GM18867 (cell line): Measurements from ENCODE around the gene PPIL4.

Experiments used
- ATAC-seq: cut with Tn5 transposase; IDR thresholded peaks from one replicate; pipeline ENCODE4 v1.9.1; 2021; ENCODE audit warnings: mild to moderate bottlenecking, moderate library complexity; ENCODE audit not compliant: unreplicated experiment

PPIL4 gene, protein sequence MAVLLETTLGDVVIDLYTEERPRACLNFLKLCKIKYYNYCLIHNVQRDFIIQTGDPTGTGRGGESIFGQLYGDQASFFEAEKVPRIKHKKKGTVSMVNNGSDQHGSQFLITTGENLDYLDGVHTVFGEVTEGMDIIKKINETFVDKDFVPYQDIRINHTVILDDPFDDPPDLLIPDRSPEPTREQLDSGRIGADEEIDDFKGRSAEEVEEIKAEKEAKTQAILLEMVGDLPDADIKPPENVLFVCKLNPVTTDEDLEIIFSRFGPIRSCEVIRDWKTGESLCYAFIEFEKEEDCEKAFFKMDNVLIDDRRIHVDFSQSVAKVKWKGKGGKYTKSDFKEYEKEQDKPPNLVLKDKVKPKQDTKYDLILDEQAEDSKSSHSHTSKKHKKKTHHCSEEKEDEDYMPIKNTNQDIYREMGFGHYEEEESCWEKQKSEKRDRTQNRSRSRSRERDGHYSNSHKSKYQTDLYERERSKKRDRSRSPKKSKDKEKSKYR

DNA sequence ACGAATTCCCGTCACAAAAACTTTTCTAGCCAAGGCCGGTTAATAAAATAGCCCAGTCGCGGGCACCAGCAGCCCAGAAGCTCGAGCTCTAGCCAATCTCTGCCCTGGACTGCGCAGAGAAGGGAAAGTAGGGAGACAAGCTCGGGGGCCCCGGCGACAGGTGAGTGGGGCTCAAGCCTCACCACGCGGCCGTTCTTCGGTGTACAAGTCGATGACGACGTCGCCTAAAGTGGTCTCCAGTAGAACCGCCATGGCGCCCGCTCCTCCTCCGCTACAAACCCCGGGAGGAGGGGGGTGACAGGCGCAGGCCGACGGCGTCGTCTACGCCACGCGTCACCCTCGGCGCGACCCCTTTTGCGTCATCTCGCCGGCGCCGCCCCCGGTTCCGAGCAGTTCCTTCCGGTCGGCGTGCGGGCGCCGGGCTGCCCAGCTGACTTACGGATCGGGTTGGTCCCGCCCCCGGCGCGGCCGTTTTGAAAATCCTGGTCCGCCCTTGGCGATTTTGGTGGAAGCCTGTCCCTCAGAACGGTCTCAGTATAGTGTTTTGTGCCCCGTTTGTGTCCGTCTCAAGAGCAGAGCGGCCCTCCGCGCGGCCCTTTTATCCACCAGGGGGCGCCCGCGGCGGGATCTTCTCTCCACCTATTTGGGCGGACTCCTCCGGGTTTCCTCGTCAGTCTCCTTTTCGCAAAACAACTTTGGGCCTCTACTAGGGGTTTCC is at the start of gene PPIL4:
TSS of gene PPIL4 (minus strand) at position 290 of the 718 bp plus-strand sequence. CDS start at position 252, 38 bp downstream.
- ATAC-seq = peak; percentile 92

DNA sequence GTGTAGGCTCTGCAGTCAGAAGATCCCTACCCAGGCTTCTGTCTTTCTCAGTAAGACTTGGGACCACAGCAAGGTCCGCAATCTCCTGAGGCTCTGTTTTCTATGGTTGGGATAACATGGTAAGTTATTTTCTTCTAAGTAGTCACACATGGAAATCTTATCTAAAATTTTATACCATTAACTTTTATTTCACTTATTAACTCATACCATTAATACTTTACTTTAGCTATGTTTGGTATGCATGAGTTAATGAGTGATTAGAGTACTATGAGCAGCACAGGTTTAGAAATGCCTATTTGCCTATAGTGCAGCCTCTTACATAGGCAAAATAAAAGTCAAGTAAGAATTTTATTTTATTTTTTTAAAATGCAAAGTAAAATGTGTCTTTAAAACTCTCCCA is 47.6 kb upstream of the PPIL4 start:
- no peak for ATAC-seq

DNA sequence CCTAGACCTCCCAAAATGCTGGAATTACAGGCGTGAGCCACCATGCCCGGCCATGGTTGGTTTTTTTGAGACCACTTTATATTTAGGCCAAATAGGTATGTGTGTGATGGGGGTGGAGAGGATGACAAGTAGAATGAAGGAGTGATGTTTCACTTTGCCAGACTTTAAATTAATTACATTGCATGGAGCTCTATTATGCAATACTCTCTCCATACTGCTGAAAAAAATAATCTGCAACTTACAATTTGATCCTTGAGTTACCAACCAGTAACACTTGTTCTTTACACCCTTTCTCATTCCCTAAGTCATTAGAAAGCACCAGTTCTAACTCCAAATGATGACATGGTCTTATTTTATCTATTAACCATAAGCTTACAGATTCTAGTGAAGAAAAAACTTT is 47.1 kb upstream of the PPIL4 start:
- no peak for ATAC-seq

DNA sequence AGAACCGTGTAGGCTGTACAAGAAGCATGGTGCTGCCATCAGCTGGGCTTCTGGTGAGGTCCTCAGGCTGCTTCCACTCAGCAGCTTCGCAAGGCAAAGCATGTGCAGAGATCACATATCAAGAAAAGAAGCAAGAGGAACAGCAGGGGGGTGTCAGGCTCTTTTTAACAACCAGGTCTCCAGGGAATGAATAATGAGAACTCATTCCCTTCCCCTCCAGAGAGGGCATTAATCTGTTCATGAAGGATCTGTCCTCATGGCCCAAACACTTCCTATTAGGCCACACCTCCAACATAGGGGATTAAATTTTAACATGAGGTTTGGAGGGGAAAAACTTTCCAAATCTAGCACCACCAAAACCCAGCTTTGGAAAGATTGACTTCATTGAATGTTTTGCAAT is 40.3 kb upstream of the PPIL4 start:
- ATAC-seq = no peak

DNA sequence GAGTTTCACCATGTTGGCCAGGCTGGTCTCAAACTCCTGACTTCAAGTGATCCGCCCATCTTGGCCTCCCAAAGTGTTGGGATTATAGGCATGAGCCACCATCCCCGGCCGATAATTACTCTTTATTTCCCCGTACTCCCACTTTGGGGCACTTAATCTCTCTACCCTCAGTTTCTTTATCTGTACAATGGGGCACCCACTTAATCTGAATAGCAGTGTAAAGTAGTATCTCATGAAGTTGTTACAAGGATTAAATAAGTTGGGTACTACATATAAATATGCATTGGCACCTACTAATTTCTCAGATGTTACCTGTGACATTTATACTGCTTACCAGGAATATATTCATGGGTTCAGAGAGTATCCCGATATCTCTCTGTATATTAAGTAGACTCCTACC is 35.5 kb upstream of the PPIL4 start:
- ATAC-seq = no peak

DNA sequence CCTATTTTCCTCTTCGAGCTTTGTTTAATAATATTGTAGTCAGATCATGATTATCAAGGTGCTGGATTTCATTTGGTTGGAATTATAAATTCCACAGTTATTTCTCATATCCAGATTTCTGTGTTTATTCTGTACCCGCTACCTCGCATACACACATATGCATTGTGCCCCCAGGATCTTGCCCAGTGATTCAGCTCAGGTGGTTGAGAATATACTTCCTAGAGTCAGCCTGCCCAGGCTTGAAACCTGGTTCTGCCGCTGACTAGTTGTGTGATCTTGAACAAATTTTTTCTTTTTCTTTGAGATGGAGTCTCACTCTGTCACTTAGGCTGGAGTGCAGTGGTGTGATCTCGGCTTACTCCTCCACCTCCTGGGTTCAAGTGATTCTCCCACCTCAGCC is 35.0 kb upstream of the PPIL4 start:
- ATAC-seq = no peak

DNA sequence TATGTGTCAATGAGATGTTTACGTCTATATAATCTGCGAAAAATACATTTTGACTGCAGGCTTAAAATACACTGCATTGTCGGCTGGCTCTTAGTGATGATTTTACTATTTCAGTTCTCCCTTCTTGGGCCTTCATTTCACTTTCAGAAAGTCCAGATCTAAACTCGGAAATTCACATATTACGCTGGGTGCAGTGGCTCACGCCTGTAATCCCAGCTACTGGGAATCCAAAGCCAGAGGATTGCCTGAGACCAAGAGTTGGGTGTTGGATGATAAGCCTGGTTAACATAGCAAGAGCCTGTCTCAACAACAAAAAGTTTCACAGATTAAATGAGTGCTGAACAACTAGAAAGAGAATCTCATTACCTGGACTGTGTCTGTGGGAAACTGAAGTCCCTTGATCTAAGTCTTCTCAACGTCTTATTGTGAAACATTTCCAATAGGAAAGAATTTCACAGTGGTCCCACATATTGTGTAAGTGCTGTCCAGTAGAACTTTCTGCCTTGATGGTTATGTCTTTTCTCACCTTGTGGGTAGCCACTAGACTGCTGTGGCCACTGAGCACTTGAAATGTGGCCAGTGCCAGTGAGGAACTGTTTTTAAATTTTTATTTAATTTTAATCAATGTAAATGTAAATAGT is 22.2 kb upstream of the PPIL4 start:
- no peak for ATAC-seq

DNA sequence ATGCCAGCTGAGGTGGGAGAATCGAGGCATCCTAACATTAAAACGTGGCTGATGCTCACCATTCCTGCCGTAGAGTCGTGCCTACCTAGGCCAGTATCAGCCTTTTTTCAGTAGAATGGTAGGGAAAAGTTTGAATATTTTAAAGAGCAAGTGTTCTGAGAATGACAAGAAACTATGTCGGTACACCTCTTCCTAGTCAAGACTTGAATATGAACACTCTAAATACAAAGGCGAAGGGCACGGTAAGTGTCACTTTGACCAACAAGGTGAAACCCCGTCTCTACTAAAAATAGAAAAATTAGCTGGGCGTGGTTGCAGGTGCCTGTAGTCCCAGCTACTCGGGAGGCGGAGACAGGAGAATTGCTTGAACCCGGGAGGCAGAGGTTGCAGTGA is 21.3 kb upstream of the PPIL4 start:
- ATAC-seq = no peak

DNA sequence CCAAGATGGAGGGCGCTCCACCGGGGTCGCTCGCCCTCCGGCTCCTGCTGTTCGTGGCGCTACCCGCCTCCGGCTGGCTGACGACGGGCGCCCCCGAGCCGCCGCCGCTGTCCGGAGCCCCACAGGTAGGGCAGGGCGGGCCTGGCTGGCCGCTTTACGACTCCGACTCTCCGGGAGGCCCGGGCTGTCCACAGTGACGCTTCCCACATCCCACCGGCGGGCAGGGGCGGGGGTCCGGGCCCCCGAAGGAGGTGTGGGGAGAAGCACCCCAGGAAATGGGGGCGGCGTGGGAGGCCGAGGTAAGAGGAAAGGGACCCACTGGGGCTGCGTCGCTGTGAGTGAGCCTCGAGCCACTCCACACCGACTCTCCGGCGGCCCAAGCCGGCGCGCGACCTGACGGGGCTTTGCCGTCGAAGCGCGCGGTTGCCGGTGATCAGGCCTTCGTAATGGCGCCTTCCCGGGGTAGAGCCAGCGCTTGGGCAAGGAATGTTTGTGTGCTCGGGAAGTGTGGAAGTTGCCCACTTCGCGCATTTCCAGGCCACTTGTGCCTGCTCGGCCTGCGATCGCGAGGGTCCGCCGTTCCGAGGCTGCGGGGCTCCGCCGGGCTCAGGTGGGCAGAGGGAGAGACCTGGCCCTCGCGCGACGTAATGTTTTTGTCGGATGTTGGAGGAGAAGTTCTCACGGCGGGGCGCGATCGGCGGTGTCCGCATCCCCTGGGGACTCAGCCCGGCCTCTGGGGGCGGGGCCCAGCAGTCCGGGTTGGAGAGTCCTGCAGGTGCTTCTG is 20.8 kb upstream of the PPIL4 start:
- peak; percentile 17 for ATAC-seq

DNA sequence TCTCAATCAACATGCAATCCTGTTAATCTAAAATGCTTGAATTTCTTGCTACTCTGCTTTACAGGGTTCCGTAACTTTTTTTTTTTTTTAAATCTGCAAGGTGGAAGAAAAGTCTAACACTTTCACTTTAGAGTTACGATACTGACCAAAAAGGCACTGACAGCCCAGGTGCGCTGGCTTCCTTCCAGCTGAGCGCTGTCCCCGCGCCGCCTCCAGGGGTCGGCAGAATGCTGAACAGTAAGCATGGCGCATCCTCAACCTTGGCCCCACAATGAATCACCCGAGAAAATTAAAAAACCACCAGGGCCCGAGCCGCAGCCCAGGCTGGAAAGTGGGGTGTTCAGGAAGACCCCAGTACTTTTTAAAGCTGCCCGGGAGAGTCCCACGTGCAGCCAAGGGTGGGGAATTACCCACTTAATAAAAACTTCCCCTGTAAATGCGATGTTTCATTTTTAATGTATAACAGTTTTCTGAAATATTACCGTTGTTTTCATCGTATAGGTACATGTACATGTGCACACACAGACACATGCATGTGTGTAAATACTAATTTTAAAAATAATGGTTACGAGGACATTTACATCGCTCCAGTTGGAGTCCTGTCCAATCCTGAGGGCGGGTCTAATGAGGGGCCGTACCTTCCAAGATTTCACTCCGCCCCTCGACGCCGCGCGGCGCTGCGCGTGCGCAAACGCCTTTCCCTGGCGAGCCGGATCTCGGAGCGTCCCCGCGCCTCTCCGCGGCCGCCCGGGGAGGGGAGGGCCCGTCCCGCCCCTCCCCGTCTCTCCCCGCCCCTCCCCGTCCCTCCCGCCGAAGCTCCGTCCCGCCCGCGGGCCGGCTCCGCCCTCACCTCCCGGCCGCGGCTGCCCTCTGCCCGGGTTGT is 19.9 kb upstream of the PPIL4 start, which contains the start of gene GINM1:
TSS of gene GINM1 (plus strand) at position 849 of the 883 bp plus-strand sequence. CDS start 40 bp downstream, outside the sequence.
- peak; percentile 83 for ATAC-seq

DNA sequence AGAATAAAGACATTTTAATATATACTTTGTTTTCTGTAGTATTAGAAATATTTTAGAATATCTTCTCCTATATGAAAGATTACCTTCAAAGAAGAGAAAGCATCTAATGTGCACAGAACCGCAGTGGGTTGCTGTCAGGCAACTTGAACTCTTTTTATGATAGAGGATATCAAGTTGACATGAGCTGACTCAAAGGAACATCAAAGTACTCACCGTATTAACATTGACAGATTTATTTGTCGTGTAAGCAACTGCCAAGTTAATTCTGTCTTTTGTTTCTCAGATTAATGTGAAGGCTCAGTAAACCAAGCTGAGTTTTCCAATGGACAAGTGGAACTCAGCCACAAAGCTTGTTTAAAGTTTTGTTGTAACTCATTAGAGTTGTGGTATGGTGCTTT is 18.1 kb upstream of the PPIL4 start:
- no peak for ATAC-seq

DNA sequence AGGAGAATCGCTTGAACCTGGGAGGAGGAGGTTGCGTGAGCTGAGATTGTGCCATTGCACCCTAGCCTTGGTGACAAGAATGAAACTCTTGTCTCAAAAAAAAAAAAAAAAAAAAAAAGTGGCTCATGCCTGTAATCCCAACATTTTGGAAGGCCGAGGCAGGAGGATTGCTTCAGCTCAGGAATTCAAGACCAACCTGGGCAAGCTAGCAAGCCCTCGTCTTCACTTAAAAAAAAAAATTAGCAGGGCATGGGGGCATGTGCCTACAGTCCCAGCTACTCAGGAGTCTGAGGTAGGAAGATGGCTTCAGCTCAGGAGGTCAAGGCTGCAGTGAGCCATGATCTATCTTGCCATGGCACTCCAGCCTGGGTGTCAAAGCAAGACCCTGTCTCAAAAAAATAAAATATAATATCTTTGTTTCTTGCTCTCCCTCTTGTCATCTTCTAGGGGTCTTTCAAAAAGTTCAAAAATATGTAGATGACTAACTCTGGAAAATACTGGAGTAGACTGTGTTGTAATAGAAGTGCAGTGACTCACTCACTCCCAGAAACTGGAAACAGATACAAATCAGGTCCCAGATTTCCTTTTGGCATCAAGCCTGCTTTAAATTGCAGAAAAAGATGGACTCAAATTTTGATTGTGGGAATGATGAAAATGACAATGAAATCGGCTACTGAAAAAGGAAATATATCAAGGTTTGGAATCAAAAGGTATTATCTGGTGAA is 17.5 kb upstream of the PPIL4 start:
- no peak for ATAC-seq

DNA sequence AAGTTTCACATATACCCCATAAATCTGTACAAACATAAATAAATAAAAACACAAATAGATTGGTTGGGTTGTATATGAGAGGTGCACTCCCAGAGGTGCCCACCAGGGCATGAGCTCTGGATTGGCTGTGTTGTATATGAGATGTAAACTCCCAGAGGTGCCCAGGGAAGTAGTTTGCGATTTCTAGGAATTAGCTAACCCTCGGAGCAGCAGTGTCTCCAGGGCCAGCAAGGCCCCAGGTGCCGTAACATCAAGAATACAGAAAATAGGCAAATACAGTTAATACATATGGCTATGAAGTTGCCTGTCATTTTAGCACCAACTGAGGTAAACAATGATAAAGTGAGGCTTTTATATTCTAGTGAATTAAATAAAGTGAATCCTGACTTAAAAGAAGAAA is 14.9 kb upstream of the PPIL4 start:
- peak; percentile 52 for ATAC-seq

DNA sequence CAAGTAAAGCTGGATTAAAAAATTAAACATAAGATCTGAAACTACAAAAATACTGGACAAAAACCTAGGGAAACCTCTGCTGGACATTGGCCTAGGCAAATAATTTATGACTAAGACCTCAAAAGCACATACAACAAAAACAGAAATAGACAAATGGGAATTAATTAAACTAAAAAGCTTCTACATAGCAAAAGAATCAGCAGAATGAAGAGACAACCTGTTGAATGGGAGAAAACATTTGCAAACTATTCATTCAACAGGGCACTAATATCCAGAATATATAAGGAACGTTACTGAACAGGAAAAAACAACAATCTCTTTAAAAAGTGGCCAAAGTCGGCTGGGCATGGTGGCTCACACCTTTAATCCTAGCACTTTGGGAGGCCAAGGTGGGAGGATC is 13.5 kb upstream of the PPIL4 start:
- ATAC-seq = no peak

DNA sequence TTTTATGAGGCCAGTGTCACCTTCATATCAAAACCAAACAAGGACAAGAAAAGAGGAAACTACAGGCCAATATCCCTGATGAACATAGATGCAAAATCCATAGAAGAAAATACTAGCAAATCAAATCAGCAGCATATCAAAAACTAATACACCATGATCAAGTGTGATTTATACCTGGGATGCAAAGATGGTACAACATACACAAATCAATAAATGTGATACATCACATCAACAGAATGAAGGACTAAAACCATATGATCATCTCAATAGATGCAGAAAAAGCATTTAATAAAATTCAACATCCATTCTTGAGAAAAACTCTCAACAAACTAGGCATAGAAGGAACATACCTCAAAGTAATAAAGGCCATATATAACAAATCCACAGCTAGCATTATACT is 12.2 kb upstream of the PPIL4 start:
- no peak for ATAC-seq

DNA sequence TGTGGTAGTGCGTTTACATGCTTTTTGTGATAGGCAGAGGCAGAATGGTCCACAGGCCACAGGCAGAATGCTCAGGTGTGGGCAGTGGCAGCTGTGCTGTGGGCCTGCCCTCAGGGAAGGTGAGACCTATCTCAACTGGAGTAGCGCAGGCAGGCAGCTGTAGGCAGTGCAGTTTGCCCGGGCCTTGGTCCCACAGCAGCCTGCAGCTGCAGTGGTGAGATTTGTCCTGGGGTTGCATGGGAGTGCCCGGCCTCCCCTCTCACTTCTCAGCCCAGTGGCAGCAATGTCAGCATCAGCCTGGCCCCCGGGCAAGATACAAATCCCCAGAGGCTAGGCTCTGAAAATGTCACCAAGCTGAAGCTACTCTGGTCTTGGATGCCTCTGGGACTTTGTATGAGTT is 6.1 kb upstream of the PPIL4 start:
- no peak for ATAC-seq

DNA sequence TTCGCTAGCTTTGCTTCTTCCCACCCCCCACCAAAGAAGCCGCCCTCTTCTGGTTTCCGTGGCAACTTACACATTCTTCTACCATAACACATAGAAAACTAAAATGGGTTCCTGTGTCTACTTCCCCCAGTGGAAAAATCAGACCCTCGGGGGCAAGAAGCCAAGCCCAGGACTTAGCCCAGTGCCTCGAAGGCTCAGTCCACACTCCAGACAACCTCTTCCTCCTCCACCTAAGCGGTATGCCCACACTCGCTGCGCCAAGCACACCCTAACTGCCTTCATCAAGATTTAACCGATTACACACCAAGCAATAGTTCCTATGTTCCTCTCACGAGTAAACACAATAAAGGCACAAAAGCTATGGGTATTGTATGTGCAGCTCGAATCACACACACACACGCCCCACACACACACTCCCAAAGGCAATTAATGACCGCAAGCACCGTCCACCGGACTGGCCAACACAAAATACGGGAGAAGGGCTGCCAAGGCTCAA is 537 bp downstream of the PPIL4 start:
- ATAC-seq = no peak

DNA sequence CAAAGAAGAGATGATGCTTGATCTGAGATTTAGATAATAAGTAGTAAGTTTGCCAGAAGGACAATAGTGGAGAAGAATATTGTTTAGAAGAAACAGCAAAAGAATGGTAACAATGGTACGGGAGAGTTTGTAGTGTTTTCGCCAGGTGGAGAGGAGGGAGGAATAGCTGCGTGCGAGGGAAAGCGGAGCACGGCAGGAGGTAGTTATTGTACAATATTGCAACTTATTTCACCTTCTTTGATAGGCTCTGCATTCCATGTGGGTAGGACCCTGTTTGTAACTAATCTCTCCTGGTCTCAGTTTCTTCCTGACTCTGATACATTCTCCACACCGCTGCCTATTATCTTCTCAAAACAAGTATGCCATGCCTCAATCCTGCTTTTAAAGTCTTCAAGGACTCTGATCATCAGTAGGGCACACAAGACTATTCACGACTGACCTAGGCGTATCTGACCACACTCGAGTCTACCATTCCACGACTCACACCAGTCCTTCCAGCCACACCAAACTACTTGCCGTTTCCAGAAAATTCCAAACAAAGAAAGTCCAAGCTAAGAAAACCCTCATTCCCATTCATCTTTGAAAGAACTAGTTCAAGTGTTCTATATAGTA is 1.1 kb downstream of the PPIL4 start:
- no peak for ATAC-seq

DNA sequence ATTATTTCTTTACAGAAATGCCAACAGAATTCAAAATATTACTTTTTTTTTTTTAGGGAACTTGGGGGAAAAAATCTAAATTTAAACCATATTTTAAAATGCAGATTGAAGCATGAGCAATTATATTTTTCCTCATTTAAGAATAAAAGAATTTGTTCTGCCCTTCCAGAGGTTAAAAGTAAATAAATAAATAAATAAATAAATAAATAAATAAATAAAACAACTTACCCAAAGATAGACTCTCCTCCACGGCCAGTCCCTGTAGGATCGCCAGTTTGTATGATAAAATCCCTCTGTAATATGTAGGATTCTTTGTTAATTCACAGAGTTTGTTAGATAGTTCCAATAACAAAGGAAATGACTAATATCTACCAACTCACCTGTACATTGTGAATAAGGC is 4.7 kb downstream of the PPIL4 start:
- ATAC-seq = no peak
